DOHH2 (cell line): ENCODE data around the gene HNRNPLL.
A peak's percentile ranks its signal among the peaks of the same experiment; 100 is the strongest.

Experiments
- EZH2phosphoT487 ChIP-seq: fragments of 200-600 bp; sonication (generic); IDR thresholded peaks from 2 replicates; pipeline ENCODE4 v1.6.1; 2017; ENCODE audit warnings: borderline replicate concordance, mild to moderate bottlenecking, antibody characterized with exemption, low read length, moderate library complexity, mixed read lengths
- TF ChIP-seq, protein P1 (sequence below): fragments of 200-600 bp; sonication (generic); IDR thresholded peaks from one replicate; pipeline ENCODE4 v1.5.1; 2014; ENCODE audit warnings: antibody characterized with exemption, mild to moderate bottlenecking, low read depth, low read length; ENCODE audit not compliant: poor library complexity, severe bottlenecking

DNA sequence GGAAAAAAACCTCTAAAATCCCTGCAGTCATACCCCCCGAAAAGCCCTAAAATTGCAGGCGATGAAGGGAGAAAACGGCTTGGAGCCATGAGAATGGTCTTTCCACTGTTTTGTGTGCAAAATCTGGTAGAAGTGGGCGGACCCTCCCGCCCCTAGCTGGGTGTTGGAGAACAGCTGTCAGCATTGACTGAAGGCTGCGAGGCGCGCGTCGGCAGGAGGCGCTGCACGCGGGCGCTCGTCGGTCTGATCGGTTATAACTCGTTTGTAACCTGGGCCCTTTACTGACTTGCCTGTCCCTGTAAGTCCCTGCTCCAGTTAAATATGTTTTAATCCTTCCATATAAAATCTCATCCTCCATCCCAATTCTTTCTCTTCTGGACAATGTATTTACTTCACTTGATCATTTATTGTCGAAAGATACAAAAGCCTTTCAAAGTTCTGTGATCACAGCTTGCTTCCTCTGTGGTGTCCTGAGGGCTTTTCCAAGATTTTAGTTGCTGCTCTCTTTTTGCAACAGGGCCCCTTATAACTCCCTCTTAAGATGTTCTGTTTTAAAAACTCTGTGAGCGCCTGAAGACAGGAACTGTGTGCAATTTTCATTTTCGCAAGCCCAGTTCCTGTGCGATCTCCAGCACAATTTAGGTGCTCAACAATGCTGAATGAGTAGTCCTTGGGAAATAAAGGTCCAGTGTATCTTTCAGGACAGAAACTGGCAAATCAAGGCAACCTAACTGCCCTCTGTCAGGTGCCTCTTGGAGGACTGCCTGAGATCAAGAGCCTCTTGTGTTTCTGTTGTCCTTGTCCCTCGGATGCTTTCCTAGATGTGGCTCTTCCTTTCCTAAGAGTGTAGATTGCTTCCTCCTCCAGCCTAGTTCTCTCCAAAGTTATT is 918 bp upstream of the HNRNPLL start:
- TF ChIP-seq, protein P1, sequence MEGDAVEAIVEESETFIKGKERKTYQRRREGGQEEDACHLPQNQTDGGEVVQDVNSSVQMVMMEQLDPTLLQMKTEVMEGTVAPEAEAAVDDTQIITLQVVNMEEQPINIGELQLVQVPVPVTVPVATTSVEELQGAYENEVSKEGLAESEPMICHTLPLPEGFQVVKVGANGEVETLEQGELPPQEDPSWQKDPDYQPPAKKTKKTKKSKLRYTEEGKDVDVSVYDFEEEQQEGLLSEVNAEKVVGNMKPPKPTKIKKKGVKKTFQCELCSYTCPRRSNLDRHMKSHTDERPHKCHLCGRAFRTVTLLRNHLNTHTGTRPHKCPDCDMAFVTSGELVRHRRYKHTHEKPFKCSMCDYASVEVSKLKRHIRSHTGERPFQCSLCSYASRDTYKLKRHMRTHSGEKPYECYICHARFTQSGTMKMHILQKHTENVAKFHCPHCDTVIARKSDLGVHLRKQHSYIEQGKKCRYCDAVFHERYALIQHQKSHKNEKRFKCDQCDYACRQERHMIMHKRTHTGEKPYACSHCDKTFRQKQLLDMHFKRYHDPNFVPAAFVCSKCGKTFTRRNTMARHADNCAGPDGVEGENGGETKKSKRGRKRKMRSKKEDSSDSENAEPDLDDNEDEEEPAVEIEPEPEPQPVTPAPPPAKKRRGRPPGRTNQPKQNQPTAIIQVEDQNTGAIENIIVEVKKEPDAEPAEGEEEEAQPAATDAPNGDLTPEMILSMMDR = peak; percentile 84
- no peak for TF ChIP-seq EZH2phosphoT487
